Stimulated activated CD4-positive, alpha-beta T cell treated with anti-CD3 and anti-CD28 coated beads, Interleukin-2, amount 100 ng/mL, for 4 hours (primary cell): ENCODE results near the gene EOLA1.
A peak's percentile ranks its signal among the peaks of the same experiment; 100 is the strongest.
"Not testable (repeated sequence)": the region's sequence is repeated elsewhere in the genome, so short reads cannot be mapped to it uniquely, and the experiment has no call there.

Source experiments
- DNase-seq: peaks from one replicate; pipeline ENCODE4 v3.0.0-alpha.2; 2020; ENCODE audit warnings: low read depth

The EOLA1 gene

DNA sequence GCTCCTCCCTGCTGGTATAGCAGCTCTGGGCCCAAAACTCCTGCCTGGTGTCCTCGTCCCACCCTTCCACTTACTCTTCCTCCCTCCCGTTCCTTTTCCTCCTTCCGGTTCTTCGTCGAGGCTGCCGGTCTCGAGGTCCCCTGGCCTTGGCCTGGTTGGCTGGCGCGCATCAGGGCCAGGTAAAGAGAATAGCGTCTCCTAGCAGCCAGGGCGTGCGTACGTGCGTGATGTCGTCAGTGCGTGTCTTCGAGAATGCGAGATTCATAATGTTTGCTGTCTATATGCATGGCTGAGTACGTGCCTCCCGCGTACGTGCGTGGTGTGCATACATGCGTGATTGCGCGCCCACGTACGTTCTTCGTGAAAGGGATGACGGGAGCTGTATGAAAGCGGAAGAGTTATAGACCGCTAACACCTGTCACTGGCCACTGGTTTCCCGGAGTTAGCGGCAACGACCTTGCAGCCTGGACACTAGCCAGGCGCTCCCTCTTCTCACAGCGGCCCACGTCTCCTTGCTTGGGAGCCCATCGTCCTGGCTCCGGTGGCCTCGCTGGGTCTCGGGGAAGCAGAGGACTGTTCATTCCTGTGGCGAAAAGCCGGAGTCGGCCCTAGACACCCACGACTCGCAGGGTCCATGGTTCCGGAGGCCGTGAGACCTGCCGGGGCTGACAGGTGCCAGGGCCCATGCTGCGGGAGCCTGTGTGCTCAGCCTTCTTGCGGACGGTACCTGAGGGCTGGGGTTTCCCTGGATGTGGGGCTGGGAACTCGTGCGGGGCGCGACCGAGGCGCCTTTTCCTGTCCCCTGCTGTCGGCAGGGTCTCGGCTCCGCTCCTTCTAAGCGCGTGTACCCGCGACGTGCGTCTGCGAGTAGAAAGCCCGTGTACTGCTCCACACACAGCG lies at the start of gene EOLA1:
Gene EOLA1 (plus strand): TSS at position 392 of the 900 bp plus-strand sequence. CDS start 4,619 bp downstream, outside the sequence.
- DNase-seq, result peak; percentile 85

DNA sequence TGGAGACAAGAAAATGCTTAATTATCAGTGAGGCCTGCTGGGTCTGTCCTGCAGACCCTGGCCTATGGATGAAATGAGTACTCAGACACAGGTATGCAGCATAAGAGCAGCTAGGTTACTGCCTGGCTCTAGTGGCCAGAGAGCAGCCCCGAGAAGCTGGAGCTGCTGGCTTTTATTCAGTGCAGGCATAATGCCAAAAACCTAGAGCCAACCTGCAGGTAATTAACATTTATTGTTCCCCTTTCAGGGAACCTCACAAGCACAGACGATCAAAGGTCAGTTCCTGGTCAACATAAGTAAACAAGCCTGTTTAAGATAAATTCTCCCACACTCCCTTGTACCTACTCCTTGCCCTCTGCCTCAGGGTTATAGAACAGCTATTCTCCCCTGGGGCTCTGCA lies 49.0 kb upstream of the EOLA1 start:
- DNase-seq, result no peak

DNA sequence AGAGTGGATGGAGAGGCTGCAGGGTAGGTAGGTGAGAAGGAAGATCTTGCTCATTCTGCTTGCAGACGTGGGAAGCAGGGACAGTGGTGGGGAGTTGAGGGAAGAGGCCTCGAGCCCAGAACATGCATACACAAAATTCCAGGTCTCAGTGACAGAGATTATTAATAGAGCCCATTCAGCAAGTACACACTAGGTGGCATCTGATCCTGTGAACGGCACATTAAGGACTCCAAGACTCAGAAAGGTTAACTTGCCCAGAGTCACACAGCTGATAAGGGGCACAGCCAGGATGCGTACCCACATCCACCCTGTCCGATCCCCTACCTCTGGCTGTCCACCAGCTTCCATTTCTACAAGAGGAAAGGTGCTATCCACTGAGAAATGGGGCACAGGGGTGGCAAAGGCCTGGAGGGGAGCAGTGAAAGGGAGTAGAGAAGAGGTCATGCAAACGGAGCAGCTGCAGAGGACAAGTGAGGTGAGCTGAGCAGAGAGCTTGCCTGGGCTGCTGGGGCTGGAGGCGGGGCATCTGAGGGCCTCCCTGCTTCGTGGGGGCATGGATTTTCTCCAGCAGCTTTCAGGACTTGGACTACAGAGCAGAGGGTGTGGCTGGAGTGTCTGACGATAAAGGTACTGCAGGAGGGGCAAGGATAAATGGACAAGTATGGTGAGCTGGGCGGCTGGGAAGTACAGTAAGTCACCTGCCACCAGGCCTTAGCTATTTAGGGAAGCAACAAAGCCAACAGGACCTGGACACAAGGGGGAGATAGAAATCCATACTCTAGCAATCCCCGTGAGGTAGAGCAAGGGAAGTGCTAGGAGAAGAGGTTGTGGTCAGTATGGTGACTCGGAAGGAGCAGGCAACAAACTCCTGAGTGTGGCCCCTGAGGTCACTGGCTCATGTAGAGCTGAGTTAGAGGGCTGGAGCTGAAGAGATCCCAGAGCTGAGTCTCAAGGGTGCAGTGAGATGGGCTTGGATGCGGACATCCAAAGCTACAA lies 46.9 kb upstream of the EOLA1 start:
- no peak for DNase-seq

DNA sequence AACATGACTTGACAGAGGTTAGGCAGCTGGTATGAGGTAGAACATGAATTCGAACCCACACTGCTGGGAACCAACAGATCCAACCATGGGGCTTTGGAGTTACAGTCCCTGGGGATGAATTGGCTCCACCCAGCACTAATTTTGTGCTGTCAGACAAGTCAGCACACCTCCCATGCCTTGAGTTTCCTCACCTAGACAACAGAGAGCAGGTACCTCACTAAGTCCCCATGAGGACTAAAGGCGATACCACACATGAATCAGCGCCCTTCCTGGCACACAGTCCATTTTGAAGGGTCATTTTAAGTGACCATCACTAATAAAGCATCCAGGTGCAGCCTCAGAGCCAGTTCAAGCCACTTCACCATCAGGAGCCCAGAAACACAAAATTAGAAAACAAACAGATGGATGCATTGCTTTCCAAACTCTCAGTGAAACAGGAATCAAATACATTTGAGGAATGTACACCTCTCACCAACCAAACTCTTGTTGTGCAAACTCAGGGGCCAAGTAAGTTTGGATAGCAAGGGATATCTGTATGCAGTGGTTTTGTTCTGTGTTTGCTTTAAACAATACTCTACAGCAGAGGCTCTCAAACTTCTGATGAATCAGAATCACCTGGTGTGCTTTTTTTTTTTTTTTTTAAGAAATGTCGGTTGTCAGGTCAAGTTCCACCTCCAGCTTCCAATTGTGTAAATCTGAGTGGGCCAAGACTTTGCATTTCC lies 45.8 kb upstream of the EOLA1 start:
- DNase-seq, result no peak

DNA sequence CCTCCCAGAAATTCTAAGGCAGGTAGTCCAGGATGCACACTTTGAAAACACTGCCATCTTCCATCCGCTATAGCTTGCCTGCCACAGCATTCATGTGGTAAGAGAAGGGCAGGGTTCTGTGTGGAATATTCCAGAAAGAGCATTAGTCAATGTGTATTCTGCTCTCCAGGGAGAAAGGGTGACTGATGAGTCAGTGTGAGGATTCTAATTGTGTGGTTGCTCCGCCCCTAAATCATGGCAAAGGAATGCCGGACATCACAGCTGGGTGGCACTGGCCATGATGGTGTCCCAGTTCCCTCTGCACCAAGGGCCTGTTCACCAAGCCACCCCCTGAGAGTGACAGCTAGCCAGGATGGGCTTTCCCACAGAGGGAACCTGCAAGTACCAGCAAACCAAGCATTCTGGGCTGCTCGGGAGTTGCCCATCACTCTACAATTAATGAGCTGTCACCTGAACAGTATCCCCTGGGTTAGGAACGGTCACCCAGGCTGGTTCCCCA lies 45.2 kb upstream of the EOLA1 start:
- no peak for DNase-seq

DNA sequence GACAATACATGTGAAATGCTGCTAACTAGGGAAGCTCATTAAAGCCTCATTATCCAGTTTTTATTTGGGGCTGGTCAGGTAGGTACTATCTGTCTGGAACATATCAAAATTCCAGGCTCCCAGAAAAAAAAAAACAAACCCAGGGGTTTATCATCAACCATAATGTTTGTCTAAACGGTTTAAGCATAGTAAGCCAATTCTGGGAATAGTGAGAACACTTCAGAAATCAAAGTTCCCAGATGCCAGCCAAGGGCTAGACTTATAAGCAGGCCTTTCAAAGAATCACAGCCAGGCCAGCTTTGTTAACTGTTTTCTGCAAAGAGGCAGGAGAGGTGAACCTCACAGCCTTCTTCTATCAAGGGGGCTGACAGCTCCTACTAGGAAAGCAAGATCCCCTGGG lies 43.8 kb upstream of the EOLA1 start:
- DNase-seq, result no peak

DNA sequence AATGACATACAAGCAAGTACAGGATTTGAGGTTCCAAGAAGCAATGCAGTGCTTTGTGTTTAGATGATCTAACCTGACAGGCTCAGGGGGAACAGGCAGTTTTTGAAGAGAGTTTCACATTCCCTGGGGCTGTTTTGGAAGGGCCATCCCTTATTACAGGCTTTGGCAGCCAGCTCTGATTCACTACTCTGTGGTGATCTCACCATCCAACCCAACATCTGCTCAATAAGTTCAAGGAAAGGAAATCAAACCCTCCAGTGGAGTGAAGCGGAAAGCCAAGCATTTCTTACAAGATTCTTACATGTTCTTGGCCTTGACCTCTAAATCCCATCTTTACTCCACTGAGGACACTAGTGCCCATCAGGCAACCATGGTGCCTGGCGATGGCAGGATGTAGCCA lies 43.2 kb upstream of the EOLA1 start:
- no peak for DNase-seq

DNA sequence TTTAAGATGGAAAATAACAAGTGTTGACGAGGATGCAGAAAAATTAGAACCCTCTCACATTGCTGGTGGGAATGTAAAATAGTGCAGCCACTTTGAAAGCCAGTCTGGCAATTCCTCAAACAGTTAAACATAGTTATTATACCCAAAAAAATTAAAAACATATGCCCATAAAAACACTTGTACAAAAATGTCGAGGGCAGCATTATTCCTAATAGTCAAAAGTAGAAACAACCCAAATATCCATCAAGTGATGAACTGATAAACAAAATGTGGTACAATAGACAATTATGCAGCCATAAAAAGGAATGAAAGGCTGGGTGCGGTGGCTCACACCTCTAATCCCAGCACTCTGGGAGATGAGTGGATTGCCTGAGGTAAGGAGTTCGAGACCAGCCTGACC lies 42.0 kb upstream of the EOLA1 start:
- no peak for DNase-seq

DNA sequence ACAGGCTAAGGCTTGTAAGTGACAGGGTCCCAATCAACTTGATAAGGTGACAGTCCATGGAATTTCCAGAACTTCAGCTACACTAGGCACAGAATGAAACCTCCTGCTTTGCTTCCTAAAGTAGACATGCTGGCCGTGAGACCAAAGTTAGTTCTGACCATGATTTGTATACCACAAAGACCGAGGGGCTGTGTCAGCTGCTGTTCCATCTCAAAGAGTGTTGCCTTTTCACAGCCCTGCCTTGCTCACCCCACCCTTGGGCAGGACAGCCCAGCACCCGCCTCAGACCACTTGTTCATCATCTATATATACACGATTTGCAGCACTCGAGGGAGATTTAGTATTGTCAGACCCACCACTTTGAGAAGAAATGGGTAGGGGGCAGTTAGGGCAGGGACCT lies 41.0 kb upstream of the EOLA1 start:
- no peak for DNase-seq

DNA sequence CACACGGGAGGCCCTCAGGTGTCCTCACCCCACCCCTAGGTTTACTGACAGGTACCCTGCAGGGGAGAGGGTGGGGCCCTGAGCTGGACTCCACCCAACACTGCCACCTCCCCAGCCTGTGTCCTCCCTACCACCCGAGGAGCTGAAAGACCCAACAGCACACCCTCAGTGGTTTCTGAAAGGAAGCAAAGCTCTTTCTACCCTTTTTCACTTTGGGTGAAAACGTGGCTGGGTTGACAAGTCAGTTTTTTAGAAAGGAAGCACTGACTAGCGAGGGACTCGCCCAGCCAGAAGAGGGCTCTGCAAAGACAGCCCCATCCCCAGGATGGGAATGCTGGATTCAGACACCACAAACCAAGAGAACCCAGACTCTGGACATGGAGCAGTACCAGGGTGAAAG lies 37.9 kb upstream of the EOLA1 start:
- not testable (repeated sequence) for DNase-seq

DNA sequence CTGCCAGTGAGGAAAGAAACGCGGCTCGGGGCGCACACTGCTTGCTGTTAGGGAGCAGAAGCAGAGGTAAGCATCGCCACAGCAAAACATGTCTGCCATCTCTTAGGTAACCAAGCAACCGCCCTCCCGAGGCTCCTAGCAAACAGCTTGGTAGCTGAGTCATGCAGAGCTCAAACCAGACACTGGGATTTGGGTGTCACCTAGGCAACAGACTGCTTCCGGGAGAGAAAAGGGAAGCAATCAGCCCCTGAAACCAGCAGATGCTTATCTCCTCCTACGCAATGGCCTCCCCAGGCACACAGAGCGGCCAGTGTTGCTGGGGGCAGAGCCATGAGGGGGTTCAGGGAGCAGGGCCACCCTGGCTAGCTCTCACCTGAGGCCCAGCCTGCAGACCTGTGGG lies 37.4 kb upstream of the EOLA1 start:
- peak; percentile 42 for DNase-seq

DNA sequence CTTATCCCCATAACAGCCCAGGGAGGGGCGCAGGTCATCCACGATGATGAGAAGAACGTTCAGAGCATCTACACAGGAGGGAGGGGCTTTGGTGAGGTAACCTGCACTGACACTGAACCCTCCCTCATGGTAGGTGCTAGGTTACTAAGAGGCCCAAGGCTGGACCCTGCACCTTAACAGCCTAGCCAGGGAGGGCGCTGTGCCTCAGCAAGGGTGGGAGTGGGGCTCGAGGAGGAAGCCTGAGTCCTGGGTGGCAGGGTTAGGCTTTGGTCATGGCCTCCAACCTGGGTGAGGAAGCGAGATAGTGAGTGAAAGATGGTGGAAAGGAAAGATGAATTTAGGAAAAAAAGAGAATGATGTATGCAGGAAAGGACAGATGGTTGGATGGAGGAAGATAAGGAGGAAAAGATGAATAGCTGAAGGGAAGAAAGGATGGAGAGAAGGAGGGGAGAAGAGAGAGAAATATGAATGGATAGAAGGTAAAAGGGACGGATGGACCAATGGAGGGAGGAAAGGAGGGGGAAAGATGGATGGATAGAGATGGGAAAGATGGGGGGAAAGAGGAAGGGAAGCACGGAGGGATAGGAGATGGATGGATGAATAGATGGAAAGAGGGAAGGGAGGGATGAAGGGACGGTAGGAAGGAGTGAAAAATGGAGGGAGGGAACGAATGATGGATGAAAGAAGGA lies 36.4 kb upstream of the EOLA1 start:
- DNase-seq, result peak; percentile 38

DNA sequence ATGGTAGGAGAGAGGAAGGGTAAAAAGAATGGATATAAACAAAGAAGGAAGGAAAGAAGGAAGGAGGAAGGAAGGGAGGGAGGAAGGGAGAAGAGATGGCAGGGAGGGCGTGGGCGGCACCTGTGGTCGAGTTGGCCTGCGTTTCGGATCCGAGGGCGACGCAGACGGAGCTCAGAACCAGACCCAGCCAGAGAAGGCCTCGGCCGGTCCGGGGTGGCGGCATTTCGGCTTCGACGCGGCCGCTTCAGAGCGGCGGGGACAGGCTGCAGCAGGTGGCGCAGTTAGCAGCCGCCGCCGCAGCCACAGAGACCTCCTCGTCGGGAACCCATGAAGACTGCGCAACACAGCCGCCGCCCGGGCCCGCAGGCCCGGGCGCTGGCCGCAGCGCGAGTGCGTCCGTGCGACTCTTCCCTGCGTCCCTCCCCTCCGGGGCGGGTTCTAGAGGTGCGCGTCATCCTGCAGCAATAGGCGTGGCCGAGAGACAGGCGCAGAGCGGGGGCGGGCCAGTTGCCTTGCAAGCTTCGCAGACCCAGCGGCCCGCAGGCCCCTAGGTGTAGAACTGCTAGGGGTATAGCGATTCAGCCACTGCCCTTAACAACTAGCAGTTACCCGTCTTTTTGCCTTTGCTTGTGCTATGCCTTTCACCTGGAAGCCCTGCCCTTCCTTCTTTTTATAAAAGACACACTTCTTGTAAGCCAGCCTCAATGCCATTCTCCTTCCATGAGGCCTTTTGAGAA lies 35.7 kb upstream of the EOLA1 start, which contains the start of gene IDS:
Gene IDS (minus strand): TSS at position 392 of the 737 bp plus-strand sequence. CDS start 169 bp downstream, at position 223.
- peak; percentile 70 for DNase-seq

DNA sequence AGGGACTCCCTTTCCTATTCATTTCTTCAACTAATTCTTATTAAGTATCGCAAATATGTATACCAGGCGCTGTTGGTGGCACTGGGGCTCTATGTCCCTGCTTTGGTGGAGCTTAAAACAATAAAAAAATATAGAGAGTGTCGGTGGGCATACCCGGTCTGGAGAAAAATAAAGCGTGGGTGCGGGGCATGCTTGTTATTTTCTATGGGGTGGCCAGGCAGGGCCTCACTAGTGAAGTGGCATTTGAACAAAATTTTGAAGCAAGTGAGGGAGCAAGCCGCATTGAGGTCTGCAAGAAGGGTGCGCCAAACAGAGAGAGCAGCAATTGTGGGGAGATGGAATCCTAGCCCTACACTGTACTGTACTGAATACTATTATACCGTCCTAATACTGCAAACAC lies 35.1 kb upstream of the EOLA1 start:
- no peak for DNase-seq

DNA sequence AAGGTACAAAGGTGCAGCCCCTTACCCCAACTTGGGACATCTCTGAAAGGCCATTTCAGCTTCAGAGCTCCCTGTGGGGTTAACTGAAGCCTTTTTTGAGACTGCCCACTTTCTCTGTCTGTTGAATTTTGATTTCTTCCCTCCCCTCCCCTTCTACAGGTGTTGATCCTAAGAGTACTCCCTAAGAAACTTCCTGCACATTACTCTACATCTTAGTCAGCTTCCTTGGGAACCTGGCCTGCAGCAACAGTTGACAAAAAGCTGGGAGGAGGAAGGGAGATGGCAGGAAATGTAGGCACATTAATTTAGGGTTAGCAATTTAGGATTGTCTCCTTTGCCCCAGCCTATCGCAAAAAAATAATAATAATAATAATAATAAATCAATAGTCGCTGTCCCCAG lies 34.5 kb upstream of the EOLA1 start:
- DNase-seq, result no peak

DNA sequence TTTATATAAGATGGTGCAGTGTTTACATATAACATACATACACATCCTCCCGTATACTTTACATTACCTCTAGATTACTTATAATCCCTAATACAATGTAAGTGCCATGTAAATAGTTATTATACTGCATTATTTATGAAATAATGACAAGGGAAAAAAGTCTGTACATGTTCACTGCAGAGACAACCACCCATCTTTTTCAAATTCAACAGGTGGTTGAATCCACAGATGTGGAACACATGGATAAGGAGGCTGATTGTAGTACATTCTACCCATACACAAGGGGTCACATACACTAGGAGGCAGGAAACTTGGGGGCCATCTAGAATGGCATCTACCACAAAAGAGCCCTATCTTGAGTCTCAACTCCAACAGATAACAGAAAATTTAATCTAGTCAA lies 32.3 kb upstream of the EOLA1 start:
- no peak for DNase-seq

DNA sequence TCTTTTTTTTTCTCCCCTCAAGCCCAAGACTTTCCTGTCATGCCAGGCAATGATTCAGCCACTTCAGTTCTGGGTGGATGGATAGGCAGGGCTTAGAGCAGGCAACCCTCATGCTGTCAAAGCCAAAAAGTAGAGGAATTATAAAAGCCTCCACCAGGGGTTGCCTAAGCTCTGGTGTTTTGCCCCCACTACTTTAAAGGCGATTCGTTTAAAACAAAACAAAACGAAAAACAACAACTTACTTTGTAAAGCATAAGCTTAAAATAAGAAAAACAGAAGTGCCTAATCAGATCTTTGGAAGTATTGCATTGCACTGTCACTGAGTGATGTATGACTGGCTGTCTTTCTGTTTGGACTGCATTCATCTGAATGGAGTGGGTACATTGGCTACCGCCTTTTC lies 30.4 kb upstream of the EOLA1 start:
- DNase-seq, result no peak

DNA sequence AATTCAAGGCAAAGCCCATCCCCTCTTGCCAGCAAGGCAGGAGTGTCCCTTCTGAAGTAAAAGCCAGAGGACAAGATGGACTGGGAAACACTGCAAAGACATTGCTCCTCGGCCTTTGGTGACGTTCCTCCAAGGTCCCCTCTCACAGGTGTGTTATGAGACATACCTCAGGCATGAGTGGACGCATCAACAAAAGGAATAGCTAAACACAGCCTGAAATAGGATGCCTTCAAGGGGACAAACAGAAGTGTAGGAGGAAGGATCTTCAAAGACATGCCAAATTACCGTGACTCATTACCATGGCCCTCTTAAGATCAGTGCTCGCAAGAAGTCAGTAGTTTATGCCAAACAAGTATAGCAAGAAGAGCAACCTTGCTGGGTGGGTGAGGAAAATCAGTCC lies 29.7 kb upstream of the EOLA1 start:
- no peak for DNase-seq

DNA sequence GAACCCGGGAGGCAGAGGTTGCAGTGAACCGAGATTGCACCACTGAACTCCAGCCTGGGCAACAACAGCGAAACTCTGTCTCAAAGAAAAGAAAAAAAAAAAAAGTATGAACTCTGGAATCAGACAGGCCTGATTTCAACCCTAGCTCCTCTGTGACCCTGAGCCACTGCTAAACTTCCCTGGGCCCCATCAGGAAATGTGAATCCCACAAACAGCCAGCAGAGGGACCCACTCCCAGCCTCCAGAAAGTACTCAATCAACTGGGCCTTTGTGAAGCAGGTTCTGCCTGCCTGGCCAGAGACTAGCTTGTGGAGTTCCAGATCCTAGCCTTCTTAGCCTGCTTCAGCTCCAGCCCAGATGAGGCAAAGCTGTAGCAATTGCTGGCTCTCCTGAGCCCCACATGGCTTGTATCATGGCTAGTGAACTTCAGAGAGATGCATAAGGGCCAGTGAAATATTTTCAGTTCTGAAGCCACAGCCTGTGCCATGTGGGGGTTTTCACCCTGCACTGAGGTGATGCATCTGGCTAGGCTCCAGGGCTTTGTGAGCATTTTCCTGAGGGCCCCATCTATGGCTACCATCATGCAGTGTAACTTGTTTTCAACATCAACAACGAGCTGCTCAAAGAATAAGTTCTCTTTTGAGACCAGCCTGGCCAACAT lies 28.5 kb upstream of the EOLA1 start:
- no peak for DNase-seq
